NCI-H2081 (cell line): ENCODE results near the gene TSPEAR.

Source experiments
- DNase-seq, 2 experiments: peaks; one replicate each; lab custom pipeline; 2025; lab: John Stamatoyannopoulos, UW

The TSPEAR gene

DNA sequence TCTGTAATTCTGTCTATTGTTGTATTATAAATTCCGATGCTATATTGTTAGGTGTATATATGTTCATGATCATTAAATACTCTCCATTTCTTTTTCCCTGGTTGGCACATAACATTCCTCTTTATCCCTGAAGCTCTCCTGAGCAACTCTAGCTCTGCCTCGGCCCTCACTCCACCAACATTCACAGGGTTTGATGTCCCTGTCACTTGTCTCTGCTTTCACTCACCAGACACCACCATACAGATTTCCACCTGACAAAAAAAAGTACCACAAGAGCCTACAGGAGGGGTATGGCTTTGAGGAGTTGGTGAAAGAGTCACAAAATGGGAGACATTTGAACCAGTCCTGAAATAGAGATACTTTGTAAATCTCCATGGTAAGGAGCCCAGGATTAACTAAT, 8.8 kb upstream of the TSPEAR start:
- no peak for DNase-seq

DNA sequence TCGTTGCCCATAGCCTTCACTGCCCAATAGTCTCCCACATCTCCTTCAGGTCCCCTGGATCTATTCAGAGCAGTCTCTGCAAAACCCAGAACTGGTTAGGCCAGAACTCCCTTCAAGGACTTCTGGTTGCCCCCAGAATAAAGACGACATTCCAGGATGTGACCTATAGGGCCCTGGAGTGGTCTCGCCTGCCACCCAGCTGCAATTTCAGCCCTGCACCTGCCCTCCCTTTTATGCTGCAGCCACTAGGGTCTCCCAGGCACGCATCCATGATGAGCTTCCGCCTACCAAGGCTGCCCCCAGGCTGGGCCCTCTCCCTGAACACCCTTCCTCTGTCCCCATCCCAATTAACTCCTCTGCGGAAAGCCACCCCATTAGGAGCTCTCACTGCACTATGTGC, 7.2 kb upstream of the TSPEAR start:
- no peak for DNase-seq

DNA sequence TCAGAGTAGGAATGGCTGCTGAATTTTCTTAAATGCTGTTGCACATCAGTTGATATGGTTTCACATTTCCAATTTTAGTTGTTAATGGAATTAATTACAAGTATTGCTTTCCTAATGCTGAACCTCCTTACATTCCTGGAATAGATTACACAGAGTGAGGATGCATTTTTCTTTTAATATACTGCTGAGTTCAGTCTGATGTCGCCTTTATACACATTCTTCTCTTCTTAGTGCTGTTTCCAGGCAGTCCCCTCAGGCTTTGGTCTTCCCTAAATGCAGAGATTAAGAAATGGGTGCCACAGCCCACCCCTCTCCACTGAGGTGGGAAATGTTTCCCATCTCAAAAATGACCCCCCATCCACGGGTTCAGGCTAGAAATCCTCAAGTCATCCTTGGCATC, 6.7 kb upstream of the TSPEAR start:
- DNase-seq: no peak

DNA sequence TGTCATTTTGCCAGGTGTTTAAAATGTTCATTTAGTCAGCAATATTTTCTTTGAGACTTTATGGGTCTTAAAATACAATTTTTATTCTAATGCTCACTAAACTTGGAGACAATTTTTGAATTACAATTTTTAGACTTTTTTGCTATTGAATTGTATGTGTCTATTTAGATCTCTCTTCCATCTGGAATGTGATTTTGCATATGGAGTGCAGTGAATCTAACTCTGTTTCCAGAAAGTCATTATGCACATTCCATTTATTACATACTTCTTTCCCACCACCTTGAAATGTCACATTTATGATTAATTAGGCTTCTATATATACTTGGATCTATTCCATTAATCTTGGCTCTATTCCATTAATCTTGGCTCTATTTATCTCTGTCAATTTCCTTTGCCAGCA, 5.6 kb upstream of the TSPEAR start:
- no peak for DNase-seq

DNA sequence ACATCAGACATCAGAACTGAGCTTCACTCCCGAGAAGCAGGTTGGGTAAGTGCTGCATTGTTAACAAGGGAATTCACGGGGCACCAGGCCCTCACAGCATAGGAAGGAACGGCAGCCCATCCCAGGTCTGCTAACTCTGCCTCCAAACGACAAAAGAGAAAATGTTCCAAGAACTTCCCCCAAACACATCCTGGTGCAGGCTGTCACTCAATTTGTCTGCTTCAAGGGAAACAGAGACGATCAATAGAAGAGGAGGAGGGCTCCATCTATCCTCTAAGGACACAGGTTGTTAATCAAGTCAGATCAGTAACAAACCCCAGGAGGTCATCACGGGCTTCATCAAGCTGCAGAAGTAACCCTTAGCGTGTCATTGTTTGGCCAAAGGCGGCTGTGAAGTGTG, 3.5 kb upstream of the TSPEAR start:
- no peak for DNase-seq

DNA sequence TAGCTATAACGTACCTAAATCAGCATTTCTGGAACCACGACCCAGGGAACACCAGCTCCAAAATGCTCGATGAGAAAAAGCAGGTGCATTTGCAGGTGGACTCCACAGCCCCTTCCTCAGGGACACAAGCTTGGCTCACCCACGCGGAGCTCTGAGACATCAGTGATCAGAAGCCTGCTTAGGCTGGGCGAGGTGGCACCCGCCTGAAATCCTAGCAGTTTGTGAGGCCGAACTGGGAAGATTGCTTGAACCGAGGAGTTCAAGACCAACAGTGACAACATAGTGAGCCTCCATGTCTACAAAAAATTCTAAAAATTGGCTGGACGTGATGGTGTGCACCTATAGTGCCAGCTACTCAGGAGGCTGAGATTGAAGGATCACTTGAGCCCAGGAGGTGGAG, 2.5 kb upstream of the TSPEAR start:
- DNase-seq: no peak

DNA sequence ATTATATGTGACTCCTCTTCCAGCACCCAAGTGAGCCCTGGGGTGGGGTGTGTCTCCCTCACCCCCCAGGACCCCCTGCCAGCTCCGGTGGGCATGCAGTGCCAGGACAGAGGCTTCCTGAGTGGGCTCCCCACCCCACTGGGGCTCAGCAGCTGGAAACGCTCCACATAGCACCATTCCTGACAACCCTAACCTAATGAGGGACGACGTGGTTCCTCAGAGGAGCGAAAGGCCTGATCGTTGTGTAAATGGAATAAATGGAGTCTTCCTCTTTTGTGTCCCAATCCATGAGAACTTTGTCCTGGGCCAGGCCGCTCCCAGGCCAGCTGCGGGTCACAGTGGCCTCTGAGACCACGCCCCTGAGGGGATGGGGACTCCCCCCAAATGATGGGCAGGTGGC, 1.8 kb upstream of the TSPEAR start:
- no peak for DNase-seq

DNA sequence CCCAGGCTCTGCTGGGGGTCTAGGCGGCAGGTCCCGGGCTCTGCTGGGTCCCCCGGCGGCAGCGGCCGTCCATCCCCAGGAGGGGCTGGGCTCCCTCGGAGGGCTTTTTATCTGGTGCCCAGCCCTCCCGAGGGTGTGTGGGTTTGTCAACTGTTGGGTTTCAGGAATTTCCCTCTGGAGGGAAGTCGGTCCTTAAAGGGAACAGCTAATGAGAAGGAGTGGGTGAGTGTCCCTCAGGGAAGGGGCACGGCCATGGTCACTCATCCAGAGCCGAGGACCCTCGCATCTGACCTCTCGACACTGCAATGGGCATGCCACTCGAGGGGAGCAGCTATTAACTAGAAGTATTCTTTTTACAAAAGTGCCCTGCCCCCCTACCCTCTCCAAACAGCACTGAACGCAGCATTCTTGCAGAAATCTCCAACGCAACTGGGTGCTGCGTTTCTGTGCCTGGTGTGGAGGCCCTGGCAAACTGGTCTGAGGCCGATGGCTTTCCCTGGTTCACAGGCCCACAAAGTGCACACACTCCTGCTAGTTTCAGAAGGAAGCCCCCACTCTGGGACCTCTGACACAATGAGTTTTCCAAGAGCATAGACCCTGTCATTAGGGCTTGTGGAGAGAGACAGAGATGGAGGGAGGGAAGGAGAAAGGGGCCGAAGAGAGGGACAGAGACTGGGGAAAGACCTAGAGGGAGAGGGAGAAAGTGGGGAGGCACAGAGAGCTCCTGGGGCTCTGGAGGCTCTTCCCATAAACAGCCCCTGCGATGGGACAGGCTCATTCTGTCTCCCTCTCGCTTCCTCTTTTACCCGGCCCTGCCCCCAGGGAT, 1.0 kb upstream of the TSPEAR start:
- DNase-seq: no peak

DNA sequence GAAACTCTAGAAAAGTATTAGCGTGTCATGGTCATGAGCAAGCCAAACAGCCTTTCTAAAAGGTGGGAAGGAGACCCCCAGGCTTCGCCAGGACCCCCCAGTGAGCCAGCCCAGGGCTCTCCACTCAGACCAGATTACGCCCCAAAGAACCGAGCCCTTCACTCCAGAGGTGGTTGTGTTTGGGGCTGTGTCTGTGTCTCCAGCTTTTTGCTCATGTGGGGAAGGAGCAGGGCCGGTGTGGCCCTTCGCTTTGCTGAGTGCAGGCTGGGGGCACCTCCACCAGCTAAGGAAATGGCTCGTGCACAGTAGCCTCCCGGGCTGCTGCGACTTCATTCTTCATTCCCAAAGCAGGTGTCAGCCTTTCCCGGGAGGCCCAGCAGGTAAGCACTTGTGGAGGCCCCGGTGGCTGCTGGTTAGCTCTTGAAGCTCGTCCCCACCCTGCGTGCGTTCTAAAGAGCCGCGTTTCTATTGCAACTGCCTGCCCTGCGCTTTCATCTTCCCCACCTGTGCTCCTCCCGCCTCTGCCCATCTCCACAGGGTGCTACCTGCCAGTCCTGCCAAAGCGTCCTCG, 531 bp downstream of the TSPEAR start:
- peak; percentile 80 to 90 for DNase-seq

DNA sequence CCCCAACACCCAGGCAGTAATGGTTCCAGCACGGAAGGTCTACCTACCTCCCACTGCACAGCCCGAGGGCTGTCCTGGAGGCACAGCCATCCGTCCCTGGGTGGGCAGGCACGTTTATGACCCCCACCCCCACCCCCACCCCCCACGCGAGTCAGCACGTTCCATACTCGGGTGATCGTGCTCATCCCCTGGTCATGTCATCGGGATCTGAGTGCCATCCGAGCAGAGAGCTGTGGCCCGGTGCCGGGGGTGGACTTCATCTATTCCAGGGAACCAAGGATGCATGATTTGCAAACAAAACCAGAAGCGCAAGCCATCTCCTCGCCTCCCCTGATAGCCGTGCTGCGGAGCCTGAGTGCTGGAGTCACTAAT, 1.1 kb downstream of the TSPEAR start:
- DNase-seq: peak in 1 of 2 experiments; percentile 49

DNA sequence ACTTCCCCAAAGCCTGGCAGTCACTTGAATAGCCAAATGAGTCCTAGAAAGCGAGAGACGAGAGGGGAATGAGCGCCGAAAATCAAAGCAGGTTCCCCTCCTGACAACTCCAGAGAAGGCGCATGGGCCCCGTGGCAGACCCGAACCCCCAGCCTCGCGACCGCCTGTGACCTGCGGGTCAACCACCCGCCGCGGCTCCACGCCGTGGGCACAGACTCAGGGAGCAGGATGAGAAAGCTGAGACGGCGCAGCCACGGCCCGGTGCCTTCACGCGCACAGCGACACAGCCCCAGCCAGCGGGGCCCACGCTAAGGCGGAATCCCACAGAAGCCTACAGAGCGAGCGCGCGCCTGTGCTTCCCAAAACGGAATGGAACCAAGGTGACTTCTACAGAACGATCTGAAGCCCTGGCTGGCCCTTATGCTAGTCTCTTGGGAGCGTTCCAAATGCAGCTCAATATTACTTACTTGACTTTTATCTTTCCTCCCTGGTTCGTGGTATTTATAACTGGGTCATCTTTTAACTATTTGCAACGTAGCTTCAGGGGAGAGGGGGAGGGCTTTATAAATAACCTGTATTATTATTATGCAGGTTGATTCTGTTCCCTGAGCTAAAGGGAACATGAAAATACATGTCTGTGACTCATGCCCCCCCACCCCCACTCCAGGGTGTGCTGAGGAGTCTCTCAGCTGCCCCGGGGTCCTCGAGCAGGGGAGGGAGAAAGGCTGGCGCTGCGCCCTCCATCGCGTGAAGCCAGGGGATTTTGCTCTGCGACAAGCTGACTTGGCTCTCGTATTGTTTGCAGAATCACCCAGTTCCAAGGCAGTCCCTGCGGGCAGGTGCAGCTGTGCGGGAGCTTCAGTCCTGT, 1.7 kb downstream of the TSPEAR start:
- DNase-seq: peak; percentile 64 to 86

DNA sequence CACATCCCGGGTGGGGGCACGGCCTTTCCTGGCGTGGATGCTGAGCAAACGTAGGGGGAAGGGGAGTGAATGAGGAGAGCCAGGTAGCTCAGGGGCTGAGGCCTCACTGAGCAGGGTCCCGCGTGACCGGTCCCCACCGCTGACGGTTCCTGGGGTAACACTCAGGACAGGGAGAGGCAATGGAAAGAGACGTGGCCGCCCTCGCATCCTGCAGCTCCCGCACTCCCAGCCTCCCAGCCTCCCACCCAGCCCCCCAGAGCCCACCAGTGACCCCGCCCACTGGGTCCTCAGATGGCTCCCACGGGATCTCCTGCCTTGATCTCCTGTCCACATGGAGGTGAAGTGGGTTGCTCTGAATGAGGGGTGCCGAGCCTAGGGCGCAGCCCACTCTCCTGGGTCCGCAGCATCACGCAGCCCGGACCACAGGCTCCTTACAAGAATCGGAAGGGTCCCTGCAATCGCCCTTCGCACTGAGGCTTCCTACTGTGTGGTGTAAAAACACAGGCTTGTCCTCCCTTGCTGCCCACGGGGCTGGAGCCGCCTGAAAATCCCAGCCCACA, 2.4 kb downstream of the TSPEAR start:
- DNase-seq: no peak

DNA sequence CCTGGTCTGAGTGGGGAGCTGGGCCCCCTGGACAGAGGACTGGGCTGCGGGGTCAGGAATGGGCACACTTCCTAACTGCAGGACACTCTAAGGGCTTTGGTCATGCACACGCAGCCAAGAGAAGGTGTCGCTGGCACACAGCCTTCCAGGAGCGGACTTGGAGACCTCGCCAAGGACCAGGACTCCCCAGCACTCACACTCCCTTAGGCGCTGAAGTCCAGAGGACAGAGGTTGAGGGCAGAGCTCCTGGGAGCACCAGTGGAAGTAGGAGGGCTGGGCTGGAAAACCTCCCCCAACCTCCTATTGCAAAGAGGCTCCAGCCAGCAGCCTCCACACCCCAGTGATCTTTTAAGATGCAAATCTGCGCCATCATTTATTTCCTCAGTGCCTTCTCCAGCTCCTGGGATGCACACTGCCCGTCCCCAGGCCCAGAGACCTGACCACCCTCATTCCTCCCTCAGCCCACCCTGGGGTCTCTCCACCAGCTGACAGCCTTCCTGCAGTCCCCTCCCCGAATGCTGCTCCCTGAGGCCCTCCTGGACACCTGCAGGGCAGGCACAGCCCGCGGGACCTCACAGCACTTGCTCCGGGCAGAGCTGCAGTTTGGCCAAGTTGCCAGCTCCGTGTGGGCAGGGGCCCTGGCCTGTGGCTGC, 3.0 kb downstream of the TSPEAR start:
- no peak for DNase-seq

DNA sequence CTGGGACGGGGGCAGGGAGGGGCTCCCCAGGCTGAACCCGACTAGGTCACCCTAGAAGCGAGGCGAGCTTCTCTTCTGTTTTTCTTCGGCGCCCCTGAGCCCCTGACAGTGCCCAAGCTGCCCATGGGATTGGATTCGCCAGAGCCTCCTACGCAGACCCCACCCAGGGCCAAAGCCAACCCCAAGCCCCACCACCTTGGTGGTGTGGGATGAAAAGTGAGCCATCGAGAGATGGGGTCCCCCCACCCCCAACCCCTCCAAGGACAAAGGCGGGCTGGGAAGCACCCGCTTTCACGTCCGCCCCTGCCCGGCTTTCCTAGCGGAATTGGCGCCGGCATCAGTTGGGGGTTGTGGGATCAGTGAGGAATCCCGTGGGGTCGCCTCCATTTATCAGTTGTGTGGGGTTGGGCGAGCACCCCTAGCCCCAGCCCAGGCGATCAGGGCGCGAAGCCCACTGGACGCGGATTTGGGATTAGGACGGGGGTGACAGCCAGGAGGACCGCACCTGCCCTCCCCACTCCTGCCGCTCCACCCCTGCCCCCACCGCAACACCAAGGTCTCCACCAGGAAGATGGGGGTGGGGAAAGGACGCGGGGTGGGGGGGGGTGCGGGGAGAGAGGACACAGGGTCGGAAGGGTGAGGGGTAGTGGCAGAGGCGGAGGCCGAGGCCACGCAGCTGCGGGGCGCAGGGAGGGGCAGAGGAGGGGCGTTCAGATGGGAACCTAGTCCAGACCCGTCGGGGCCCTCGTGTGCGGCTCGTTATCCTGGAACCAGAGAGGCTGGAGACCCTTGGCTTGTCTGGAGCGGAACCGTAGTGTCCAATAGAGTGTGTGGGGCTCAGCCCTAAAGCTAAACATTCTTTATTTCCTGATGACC, 4.4 kb downstream of the TSPEAR start:
- DNase-seq: no peak

DNA sequence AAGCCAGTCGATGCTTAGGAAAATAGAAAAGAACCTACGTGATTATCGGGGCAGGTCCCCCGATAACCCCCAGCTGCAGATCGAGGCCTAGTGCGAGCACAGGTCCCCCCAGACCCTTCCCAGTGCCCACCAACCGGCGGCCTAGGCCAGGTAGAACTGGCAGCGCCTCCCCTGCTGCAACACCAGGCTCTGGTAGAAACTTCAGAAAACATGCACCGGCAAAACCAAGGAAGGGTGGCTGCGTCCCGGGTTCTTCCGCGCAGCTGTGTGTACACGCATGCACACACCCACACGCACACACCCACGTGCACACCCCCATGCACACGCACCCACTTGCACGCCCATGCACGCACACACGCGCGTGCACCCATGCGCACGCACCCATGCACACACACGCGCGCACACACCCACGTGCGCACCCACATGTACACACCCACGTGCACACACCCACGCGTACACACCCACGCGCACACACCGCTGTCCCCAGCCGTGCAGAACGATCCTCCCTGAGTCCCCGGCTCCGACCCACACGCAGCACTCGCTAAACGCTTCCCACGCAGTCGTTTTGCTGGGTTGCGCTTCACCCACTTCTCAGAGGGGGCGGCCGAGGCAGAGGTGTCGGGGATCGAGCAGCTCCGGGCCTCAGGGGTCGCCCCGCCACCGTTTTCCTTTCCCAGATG, 5.2 kb downstream of the TSPEAR start:
- no peak for DNase-seq

DNA sequence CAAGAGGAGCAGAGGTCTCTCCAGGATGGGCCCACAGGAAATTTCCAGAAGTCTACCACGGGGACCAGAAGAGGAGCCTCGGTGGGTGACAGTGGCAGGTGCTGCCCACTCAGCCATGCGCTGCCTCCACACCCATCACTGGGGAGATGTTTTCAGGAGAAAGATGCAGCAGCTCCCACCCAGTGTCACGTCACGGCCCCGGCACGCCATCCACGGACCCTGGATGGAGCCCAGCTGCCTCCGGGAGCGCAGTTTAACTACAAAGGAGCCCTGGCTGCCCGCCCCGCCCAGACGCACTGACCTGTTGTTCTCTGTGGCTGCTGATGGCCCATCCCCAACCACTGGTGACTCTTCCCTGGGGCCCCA, 6.8 kb downstream of the TSPEAR start:
- DNase-seq: no peak

DNA sequence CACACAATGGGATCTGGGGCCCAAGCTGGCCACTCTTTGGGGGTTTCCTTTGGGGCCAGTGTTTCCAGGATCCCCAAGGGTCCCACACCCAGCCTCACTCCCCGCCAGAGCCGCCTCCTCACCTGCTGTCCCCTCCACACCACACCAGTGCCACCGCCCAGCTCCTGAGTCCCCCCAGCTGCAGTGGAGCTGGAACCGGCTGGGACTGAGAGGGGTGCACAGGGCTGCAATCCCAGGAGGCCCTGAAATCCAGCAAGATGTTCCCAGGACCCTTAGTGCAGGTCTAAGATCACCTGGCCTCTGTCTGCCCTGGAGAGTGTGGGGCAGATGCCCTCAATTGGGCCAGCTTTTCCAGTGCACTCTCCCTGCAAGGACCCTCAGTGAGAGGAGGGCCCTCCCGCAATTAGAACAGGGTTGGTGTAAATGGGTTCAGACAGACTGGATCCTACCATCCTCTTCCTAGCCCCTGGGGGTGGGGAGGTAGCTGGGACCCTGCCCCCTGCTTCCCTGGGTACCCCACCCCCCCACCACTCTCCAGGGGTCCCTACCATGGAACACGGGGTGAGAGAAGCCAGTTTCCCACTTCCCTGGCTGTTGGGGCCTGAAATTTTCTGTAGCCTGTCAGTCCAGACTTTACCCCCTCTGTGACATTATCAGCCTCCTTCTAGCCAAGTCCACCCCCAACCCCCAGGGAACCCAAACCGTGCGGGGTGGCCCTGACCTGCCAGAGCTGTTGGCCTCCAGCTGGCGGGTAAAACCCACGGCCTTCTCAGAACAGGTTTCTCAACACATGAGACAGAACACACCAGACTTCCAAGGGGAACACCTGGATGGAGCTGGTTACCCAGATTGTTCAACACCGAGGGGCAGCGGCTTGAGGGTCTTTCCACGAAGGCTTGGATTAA, 7.4 kb downstream of the TSPEAR start:
- no peak for DNase-seq

DNA sequence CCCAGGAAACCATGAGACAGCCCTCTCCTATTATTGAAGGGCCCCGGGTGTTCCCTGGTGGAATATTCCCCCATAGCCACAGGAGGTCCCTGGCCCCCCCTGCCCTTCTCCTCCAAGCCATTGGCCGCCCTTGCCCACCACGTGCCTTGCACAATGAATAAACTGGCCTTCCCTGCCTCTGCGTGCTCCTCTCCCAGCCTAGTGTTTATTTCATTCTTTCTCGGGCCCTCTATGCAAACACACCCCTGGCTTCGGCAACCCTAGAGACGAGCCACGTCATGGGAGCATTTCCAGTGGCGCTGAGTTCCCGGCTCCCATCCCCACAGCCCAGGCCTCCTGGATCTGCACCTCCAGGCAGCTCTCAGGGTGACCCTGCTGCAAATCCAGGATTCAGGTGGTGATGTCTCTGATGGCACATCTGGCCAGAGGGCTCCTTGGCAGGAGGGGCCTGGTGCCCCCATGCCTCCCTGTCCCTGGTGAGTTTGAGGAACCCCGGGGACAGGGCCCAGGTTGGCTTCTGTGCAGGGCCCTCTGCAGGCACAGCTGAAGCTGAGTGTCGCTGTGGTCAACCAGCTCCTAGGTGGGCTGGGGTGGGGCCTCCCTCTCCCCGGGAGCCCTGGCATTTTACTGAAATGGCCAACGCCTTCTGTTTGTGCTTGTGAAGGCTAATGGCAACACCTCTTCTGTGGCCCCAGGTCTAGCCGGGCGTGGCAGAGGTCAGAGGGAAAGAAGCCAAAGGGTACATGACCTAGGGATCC, 8.2 kb downstream of the TSPEAR start:
- peak; percentile 31 to 79 for DNase-seq
